ENCODE data around the gene PLOD2.
"Not testable (repeated sequence)": the region's sequence is repeated elsewhere in the genome, so short reads cannot be mapped to it uniquely, and the experiment has no call there.

PLOD2 gene

GRCh38 chr3:146131616-146132410 lies 29.2 kb downstream of the PLOD2 start:
- Mint-ChIP-seq H3K4me3 (no peak overlapping the region), H3K36me3 (no peaks in the 10 kb centered on the region), H3K9me3 (no peaks in the 10 kb centered on the region), H3K4me1 (no peaks in the 10 kb centered on the region), H3K27me3 (no peaks in the 10 kb centered on the region), H3K27ac (no peak overlapping the region)

- no peak overlapping the region for H3K4me3 Mint-ChIP-seq
- no peaks in the 10 kb centered on the region for H3K36me3 Mint-ChIP-seq
- no peaks in the 10 kb centered on the region for H3K27me3 Mint-ChIP-seq
- H3K27ac Mint-ChIP-seq = no peak overlapping the region
- H3K4me1 Mint-ChIP-seq = no peaks in the 10 kb centered on the region
- H3K9me3 Mint-ChIP-seq = peaks cover 4% of the 10 kb centered on the region
Observed at GRCh38 chr3:146130881-146131371, 30.1 kb downstream of the PLOD2 start.

GRCh38 chr3:146129750-146130149 lies 31.2 kb downstream of the PLOD2 start:
- Mint-ChIP-seq H3K4me1 (no peaks in the 10 kb centered on the region), H3K27me3 (no peaks in the 10 kb centered on the region), H3K36me3 (no peaks in the 10 kb centered on the region), H3K9me3 (peaks cover 4% of the 10 kb centered on the region), H3K27ac (no peak overlapping the region), H3K4me3 (no peak overlapping the region)

GRCh38 chr3:146128939-146129338 lies 32.0 kb downstream of the PLOD2 start:
- Mint-ChIP-seq H3K9me3 (peaks cover 4% of the 10 kb centered on the region), H3K4me1 (no peaks in the 10 kb centered on the region), H3K36me3 (no peaks in the 10 kb centered on the region), H3K27ac (no peak overlapping the region), H3K27me3 (no peaks in the 10 kb centered on the region), H3K4me3 (no peak overlapping the region)

- no peaks in the 10 kb centered on the region for H3K36me3 Mint-ChIP-seq
- H3K4me1 Mint-ChIP-seq = no peaks in the 10 kb centered on the region
- H3K27me3 Mint-ChIP-seq = no peaks in the 10 kb centered on the region
- H3K4me3 Mint-ChIP-seq = no peak overlapping the region
- no peak overlapping the region for H3K27ac Mint-ChIP-seq
- H3K9me3 Mint-ChIP-seq = peaks cover 4% of the 10 kb centered on the region
Observed at GRCh38 chr3:146128179-146128578, 32.8 kb downstream of the PLOD2 start.

GRCh38 chr3:146125951-146126350 lies 35.0 kb downstream of the PLOD2 start:
- no peaks in the 10 kb centered on the region for H3K4me1 Mint-ChIP-seq
- H3K27ac Mint-ChIP-seq = no peak overlapping the region
- peaks cover 4% of the 10 kb centered on the region for H3K9me3 Mint-ChIP-seq
- H3K36me3 Mint-ChIP-seq = no peaks in the 10 kb centered on the region
- no peaks in the 10 kb centered on the region for H3K27me3 Mint-ChIP-seq
- no peak overlapping the region for H3K4me3 Mint-ChIP-seq

GRCh38 chr3:146124126-146124801 lies 36.7 kb downstream of the PLOD2 start:
- Mint-ChIP-seq H3K4me3 (no peak overlapping the region), H3K36me3 (no peaks in the 10 kb centered on the region), H3K27me3 (no peaks in the 10 kb centered on the region), H3K4me1 (no peaks in the 10 kb centered on the region), H3K9me3 (peaks cover 4% of the 10 kb centered on the region), H3K27ac (no peak overlapping the region)

GRCh38 chr3:146117406-146118285 lies 43.3 kb downstream of the PLOD2 start:
- peaks cover 1% of the 10 kb centered on the region for H3K36me3 Mint-ChIP-seq
- H3K4me1 Mint-ChIP-seq = no peaks in the 10 kb centered on the region
- no peaks in the 10 kb centered on the region for H3K27me3 Mint-ChIP-seq
- no peak overlapping the region for H3K4me3 Mint-ChIP-seq
- peaks cover 21% of the 10 kb centered on the region for H3K9me3 Mint-ChIP-seq
- no peak overlapping the region for H3K27ac Mint-ChIP-seq

GRCh38 chr3:146115619-146116018 lies 45.4 kb downstream of the PLOD2 start:
- H3K36me3 Mint-ChIP-seq = peaks cover 1% of the 10 kb centered on the region
- H3K27me3 Mint-ChIP-seq = no peaks in the 10 kb centered on the region
- H3K9me3 Mint-ChIP-seq = peaks cover 21% of the 10 kb centered on the region
- H3K4me1 Mint-ChIP-seq = no peaks in the 10 kb centered on the region
- no peak overlapping the region for H3K4me3 Mint-ChIP-seq
- no peak overlapping the region for H3K27ac Mint-ChIP-seq

- H3K27ac Mint-ChIP-seq, H3K36me3 Mint-ChIP-seq, H3K27me3 Mint-ChIP-seq, H3K4me1 Mint-ChIP-seq, H3K4me3 Mint-ChIP-seq: not testable (repeated sequence)
- H3K9me3 Mint-ChIP-seq = peaks cover 18% of the 10 kb centered on the region
Observed at GRCh38 chr3:146113804-146114203, 47.2 kb downstream of the PLOD2 start.

- Mint-ChIP-seq H3K27me3 (no peaks in the 10 kb centered on the region), H3K4me3 (no peak overlapping the region), H3K27ac (no peak overlapping the region), H3K4me1 (no peaks in the 10 kb centered on the region), H3K36me3 (peaks cover 1% of the 10 kb centered on the region), H3K9me3 (peaks cover 18% of the 10 kb centered on the region)
Observed at GRCh38 chr3:146111337-146111736, 49.6 kb downstream of the PLOD2 start.

GRCh38 chr3:146110161-146110560 lies 50.8 kb downstream of the PLOD2 start:
- Mint-ChIP-seq H3K4me1 (no peaks in the 10 kb centered on the region), H3K4me3 (no peak overlapping the region), H3K27me3 (no peaks in the 10 kb centered on the region), H3K27ac (no peak overlapping the region), H3K36me3 (peaks cover 1% of the 10 kb centered on the region), H3K9me3 (peaks cover 12% of the 10 kb centered on the region)

- Mint-ChIP-seq H3K4me3 (no peak overlapping the region), H3K4me1 (no peaks in the 10 kb centered on the region), H3K9me3 (no peaks in the 10 kb centered on the region), H3K27ac (no peak overlapping the region), H3K27me3 (no peaks in the 10 kb centered on the region), H3K36me3 (no peaks in the 10 kb centered on the region)
Observed at GRCh38 chr3:146106986-146107385, 54.0 kb downstream of the PLOD2 start.

- no peaks in the 10 kb centered on the region for H3K9me3 Mint-ChIP-seq
- no peak overlapping the region for H3K4me3 Mint-ChIP-seq
- H3K36me3 Mint-ChIP-seq = no peaks in the 10 kb centered on the region
- no peaks in the 10 kb centered on the region for H3K4me1 Mint-ChIP-seq
- H3K27ac Mint-ChIP-seq = no peak overlapping the region
- H3K27me3 Mint-ChIP-seq = no peaks in the 10 kb centered on the region
Observed at GRCh38 chr3:146104068-146104467, 56.9 kb downstream of the PLOD2 start.

GRCh38 chr3:146102885-146103284 lies 58.1 kb downstream of the PLOD2 start:
- no peak overlapping the region for H3K4me3 Mint-ChIP-seq

More at GRCh38 chr3:146102885-146103284, 58.1 kb downstream of the PLOD2 start:
- Mint-ChIP-seq H3K4me1 (no peaks in the 10 kb centered on the region), H3K27ac (no peak overlapping the region), H3K27me3 (no peaks in the 10 kb centered on the region), H3K9me3 (no peaks in the 10 kb centered on the region), H3K36me3 (no peaks in the 10 kb centered on the region)
